Left lung (tissue), 14 donors: Measurements from ENCODE around the gene ERI3. TPM values are rescaled to one million over a fixed set of nuclear protein-coding genes. Genes with fewer than 3 reads are reported as not detected.
A peak's percentile ranks its signal among the peaks of the same experiment; 100 is the strongest.

Experiments used
- ATAC-seq: fragments of 200-7000 bp; cut with Tn5 transposase; one replicate; pipeline ENCODE4 v1.9.1; 2020; ENCODE audit warnings: moderate library complexity
- DNase-seq, 4 donors: peaks; one replicate each; pipeline ENCODE4 v3.0.0-alpha.2; 2013 to 2020
- H3K27ac ChIP-seq, 2 donors: fragments of 200-600 bp; sonication (generic) in 1 of 2; one replicate each; pipeline versions ENCODE4 v1.5.0 to v1.8.0; 2020 to 2021
- H3K27me3 ChIP-seq, 2 donors: fragments of 200-600 bp; sonication (generic) in 1 of 2; one replicate each; pipeline versions ENCODE4 v1.5.0 to v1.8.0; 2020 to 2021
- H3K36me3 ChIP-seq, 2 donors: fragments of 200-600 bp; sonication (generic) in 1 of 2; one replicate each; pipeline versions ENCODE4 v1.5.0 to v1.8.0; 2020 to 2021
- H3K4me1 ChIP-seq, 2 donors: fragments of 200-600 bp; one replicate each; pipeline ENCODE4 v1.8.0; 2021
- H3K4me3 ChIP-seq, 2 donors: fragments of 200-600 bp; sonication (generic) in 1 of 2; one replicate each; pipeline versions ENCODE4 v1.5.0 to v1.8.0; 2020 to 2021; ENCODE audit warnings: mild to moderate bottlenecking in 1 of 2
- H3K9me3 ChIP-seq, 2 donors: fragments of 200-600 bp; sonication (generic) in 1 of 2; one replicate each; pipeline versions ENCODE4 v1.5.0 to v1.8.0; 2020 to 2021
- intact Hi-C, 2 donors: fragments of 100-400 bp; cut with DNase I; formaldehyde crosslinking; loops; one replicate each; pipeline versions ENCODE4 v1.11.2 to v1.14.2; 2022
- long read RNA-seq, 12 donors: library from polyadenylated mRNA in 2 of 12; unstranded in 2 of 12; transcript quantifications; one replicate each; pipeline ENCODE4 v2.0.0 and lab custom pipeline, GENCODE V29; 2019 to 2026
- polyA plus RNA-seq, 6 donors: library from polyadenylated mRNA; unstranded; fragments of 120-200 nt; gene quantifications; one replicate each; pipeline ENCODE4 v1.2.1, GENCODE V29; 2013; ENCODE audit not compliant: insufficient read length in 6 of 6
- total RNA-seq, 2 donors: library from RNA; stranded (reverse); fragmentation: NEBNext Ultra II Directional; extraction: Animal tissue kit (Norgen Biotek cat#: 25700); gene quantifications; one replicate each; pipeline ENCODE4 v1.2.1, GENCODE V29; 2021
- TF ChIP-seq, protein P1 (sequence below), 2 donors: fragments of 200-600 bp; sonication (generic) in 1 of 2; IDR thresholded peaks; one replicate each; pipeline versions ENCODE4 v1.5.0 to v1.8.0; 2021; ENCODE audit warnings: antibody characterized with exemption in 2 of 2
- donor health status: DM: no; HTN: yes; CAD: no.
- donor health status: DM: no; HTN: no; CAD: no.

Gene ERI3, protein sequence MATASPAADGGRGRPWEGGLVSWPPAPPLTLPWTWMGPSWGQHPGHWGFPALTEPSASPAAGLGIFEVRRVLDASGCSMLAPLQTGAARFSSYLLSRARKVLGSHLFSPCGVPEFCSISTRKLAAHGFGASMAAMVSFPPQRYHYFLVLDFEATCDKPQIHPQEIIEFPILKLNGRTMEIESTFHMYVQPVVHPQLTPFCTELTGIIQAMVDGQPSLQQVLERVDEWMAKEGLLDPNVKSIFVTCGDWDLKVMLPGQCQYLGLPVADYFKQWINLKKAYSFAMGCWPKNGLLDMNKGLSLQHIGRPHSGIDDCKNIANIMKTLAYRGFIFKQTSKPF
- 10 to 100 TPM; 44.5 to 46.9 TPM for total RNA-seq
- polyA plus RNA-seq, result 10 to 100 TPM; 62.1 to 70.7 (median 66.1) TPM
- long read RNA-seq, donor 1, transcript ERI3-201 (9 exons, 1,684 nt), result major isoform, 11 of 35 reads
- long read RNA-seq, donor 1, partial matches to known transcripts, result 24 of 35 reads
- long read RNA-seq, donor 1, other reads (novel, unspliced or antisense), result 0 of 35 reads
- long read RNA-seq, donor 2, transcript ERI3-201 (9 exons, 1,684 nt), result major isoform, 11 of 28 reads
- long read RNA-seq, donor 2, partial matches to known transcripts, result 17 of 28 reads
- long read RNA-seq, donor 2, other reads (novel, unspliced or antisense), result 0 of 28 reads
- long read RNA-seq, donor 3, transcript ERI3-201 (9 exons, 1,684 nt), result major isoform, 10 of 24 reads
- long read RNA-seq, donor 3, partial matches to known transcripts, result 14 of 24 reads
- long read RNA-seq, donor 3, other reads (novel, unspliced or antisense), result 0 of 24 reads
- long read RNA-seq, donor 4, partial matches to known transcripts, result 9 of 15 reads
- long read RNA-seq, donor 4, other reads (novel, unspliced or antisense), result 5 of 15 reads
- long read RNA-seq, donor 5, transcript ERI3-201 (9 exons, 1,684 nt), result major isoform, 8 of 24 reads
- long read RNA-seq, donor 5, partial matches to known transcripts, result 9 of 24 reads
- long read RNA-seq, donor 5, other reads (novel, unspliced or antisense), result 7 of 24 reads
- long read RNA-seq, donor 6, transcript ERI3-201 (9 exons, 1,684 nt), result major isoform, 8 of 26 reads
- long read RNA-seq, donor 6, partial matches to known transcripts, result 18 of 26 reads
- long read RNA-seq, donor 6, other reads (novel, unspliced or antisense), result 0 of 26 reads
- long read RNA-seq, donor 7, transcript ERI3-201 (9 exons, 1,684 nt), result major isoform, 6 of 7 reads
- long read RNA-seq, donor 7, partial matches to known transcripts, result 0 of 7 reads
- long read RNA-seq, donor 7, other reads (novel, unspliced or antisense), result 0 of 7 reads
- long read RNA-seq, donor 8, transcript ERI3-201 (9 exons, 1,684 nt), result major isoform, 5 of 22 reads
- long read RNA-seq, donor 8, partial matches to known transcripts, result 17 of 22 reads
- long read RNA-seq, donor 8, other reads (novel, unspliced or antisense), result 0 of 22 reads
- long read RNA-seq, donor 9, partial matches to known transcripts, result 0 of 1 reads
- long read RNA-seq, donor 9, other reads (novel, unspliced or antisense), result 0 of 1 reads
- long read RNA-seq, donor 10, transcript ERI3-201 (9 exons, 1,684 nt), result major isoform, 10 of 33 reads
- long read RNA-seq, donor 10, partial matches to known transcripts, result 10 of 33 reads
- long read RNA-seq, donor 10, other reads (novel, unspliced or antisense), result 13 of 33 reads
- long read RNA-seq, donor 11, transcript ERI3-201 (9 exons, 1,684 nt), result major isoform, 23 of 38 reads
- long read RNA-seq, donor 11, partial matches to known transcripts, result 15 of 38 reads
- long read RNA-seq, donor 11, other reads (novel, unspliced or antisense), result 0 of 38 reads
- long read RNA-seq, donor 12, partial matches to known transcripts, result 7 of 10 reads
- long read RNA-seq, donor 12, other reads (novel, unspliced or antisense), result 0 of 10 reads

DNA sequence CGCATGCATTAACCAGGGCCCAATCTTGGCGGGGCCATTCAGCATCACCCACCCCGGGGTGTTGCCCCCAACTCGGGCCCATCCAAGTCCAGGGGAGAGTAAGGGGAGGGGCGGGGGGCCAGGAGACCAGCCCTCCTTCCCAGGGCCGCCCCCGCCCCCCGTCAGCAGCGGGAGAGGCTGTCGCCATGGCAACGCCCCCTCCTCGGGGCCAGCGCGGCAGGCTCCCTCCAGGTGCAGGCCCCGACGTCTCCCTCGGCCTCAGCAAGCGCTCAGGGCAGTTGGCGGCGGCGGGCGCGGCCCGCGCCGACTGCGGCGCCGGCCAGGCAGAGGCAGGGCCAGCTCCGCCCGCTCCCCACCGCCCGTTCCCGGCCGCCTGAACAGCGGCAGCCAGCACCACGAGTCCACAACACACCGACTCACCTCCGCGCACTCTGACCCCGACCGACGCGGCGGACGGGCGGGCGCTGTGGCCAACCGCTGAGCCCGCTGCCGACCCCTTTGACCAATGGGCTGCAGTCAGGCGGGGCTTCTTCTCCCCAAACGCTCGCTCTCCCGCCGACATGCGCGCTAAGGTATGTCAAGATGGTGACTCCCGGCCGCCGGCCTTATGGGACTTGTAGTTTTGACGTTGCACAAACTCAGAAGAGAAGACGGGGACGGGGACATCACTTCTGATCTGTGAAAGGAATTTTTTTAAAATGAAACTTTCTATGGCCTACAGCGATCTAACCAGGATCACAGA, at the start of gene ERI3:
Gene ERI3 (minus strand): TSS at position 418 of the 742 bp plus-strand sequence. CDS start 231 bp downstream, at position 187.
- Histone ChIP-seq H3K4me1 (peaks cover 6 to 18% of the 10 kb centered on the region in 2 donors), H3K36me3 (no peaks in the 10 kb centered on the region), H3K9me3 (no peaks in the 10 kb centered on the region), H3K27me3 (no peaks in the 10 kb centered on the region), H3K4me3 (peak within 1 kb of the TSS; percentile 83 to 94), H3K27ac (peak within 1 kb of the TSS; percentile 53 to 63)
- intact Hi-C loops, result no loop called here
- TF ChIP-seq, protein P1, sequence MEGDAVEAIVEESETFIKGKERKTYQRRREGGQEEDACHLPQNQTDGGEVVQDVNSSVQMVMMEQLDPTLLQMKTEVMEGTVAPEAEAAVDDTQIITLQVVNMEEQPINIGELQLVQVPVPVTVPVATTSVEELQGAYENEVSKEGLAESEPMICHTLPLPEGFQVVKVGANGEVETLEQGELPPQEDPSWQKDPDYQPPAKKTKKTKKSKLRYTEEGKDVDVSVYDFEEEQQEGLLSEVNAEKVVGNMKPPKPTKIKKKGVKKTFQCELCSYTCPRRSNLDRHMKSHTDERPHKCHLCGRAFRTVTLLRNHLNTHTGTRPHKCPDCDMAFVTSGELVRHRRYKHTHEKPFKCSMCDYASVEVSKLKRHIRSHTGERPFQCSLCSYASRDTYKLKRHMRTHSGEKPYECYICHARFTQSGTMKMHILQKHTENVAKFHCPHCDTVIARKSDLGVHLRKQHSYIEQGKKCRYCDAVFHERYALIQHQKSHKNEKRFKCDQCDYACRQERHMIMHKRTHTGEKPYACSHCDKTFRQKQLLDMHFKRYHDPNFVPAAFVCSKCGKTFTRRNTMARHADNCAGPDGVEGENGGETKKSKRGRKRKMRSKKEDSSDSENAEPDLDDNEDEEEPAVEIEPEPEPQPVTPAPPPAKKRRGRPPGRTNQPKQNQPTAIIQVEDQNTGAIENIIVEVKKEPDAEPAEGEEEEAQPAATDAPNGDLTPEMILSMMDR (IDR thresholded peaks at IDR 0.05), result no peak
- ATAC-seq, result peak; percentile 100
- peak; percentile 94 to 97 (median 96) for DNase-seq

DNA sequence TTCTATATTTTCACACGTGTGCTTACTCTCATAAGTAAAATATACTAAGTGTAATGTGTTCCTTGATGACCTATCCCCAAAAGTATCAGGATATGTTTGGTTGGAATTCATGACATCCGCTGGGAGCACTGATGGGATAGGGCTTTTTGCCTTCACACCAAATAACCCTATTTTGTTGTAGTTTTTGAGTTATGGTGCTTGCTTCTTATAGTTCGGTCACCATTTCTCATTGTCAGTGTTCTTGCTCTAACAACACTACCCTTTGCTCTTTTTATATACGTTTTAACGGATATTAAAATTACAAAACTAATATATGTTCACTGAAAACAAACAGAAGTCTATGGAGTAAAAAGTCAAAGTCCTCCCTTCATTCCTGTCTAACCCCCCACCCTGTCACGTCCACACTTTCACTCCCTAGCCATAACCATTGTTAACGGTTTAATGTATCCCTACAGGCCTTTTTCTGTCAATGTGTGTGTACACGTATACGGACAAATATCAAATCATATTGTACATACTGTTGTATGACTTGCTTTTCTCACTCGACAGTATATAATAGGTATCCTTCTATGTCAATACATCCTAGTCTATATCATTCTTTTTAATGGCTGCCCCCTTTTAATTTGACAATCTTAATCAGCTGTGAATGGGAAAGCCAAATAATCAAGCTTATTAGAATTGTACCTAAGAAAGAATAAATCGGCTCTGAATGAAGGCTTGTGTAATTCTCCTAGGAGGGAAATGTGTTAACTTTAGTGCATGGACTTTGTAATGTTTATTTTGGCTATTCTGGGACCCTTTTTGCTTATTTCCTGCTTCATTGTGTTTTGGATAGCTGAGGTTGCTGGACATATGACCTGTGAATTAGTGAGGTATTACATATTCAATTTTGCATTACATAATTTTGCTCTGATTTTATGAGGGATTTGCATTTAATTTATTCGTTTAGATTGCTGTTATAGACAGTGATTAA, 46.5 kb upstream of the ERI3 start:
- intact Hi-C loops, result no loop called here
- Histone ChIP-seq H3K27me3 (peaks cover 50 to 90% of the 10 kb centered on the region in 2 donors), H3K9me3 (no peaks in the 10 kb centered on the region), H3K36me3 (no peaks in the 10 kb centered on the region), H3K27ac (no peak overlapping the region), H3K4me3 (no peak overlapping the region), H3K4me1 (peaks cover 12 to 21% of the 10 kb centered on the region in 2 donors)
- TF ChIP-seq, protein P1 (IDR thresholded peaks at IDR 0.05), result no peak
- no peak for ATAC-seq
- no peak for DNase-seq

DNA sequence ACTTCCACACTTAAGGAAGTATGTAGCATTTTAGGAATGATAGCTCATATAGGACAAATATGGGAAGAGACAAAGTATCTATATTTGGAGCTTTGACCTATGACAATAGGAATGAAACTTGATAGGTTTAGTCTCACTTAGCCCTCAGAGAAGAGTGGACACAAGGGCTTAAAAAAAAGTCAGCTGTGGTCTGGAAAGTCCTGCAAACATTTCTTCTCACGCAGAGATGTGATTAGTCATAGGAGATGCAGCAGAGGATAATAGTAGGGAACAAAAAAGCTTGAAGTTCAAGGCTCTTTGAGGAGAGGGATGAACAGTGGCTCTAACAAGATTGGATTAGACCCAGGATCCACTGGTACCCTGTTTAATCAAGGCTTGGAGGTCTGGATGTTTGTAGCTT, 35.2 kb upstream of the ERI3 start:
- no peak for DNase-seq
- H3K9me3 ChIP-seq, result no peaks in the 10 kb centered on the region
- no peaks in the 10 kb centered on the region for H3K36me3 ChIP-seq
- H3K4me3 ChIP-seq, result no peak overlapping the region
- no peak for ATAC-seq
- TF ChIP-seq, protein P1 (IDR thresholded peaks at IDR 0.05), result no peak
- peaks cover 0 to 44% of the 10 kb centered on the region in 2 donors for H3K27me3 ChIP-seq
- no peaks in the 10 kb centered on the region for H3K4me1 ChIP-seq
- H3K27ac ChIP-seq, result no peak overlapping the region
- intact Hi-C loops, result no loop called here
